ENCODE measurements around the gene CDYL.

Gene CDYL

GRCh38 chr6:4801491-4802110 is 25.4 kb downstream of the CDYL start:
- no peak overlapping the region for H3K27ac ChIP-seq (ENCODE audit: low read depth, low read length)
- H3K27me3 ChIP-seq (ENCODE audit: control insufficient read depth in 1 of 2, insufficient read depth in 2 of 2, low read length in 2 of 2) = no peaks in the 10 kb centered on the region
- no peak overlapping the region for H3K9ac ChIP-seq (ENCODE audit: low read depth in 1 of 2, low read length in 2 of 2)
- H3K36me3 ChIP-seq (ENCODE audit: control insufficient read depth in 1 of 2, insufficient read depth in 2 of 2, low read length in 2 of 2) = no peaks in the 10 kb centered on the region
- H3K4me3 ChIP-seq (ENCODE audit: low read depth in 1 of 2, low read length in 2 of 2) = no peak overlapping the region
- H3K9me3 ChIP-seq (ENCODE audit: control insufficient read depth in 1 of 2, low read length in 2 of 2) = peaks cover 0 to 4% of the 10 kb centered on the region in 2 donors
- H3K4me1 ChIP-seq (ENCODE audit: control insufficient read depth in 1 of 2, insufficient read depth in 2 of 2, low read length in 2 of 2) = peaks cover 14 to 23% of the 10 kb centered on the region in 2 donors

GRCh38 chr6:4802312-4802935 is 26.2 kb downstream of the CDYL start:
- Histone ChIP-seq H3K36me3 (ENCODE audit: control insufficient read depth in 1 of 2, insufficient read depth in 2 of 2, low read length in 2 of 2) (no peaks in the 10 kb centered on the region), H3K4me3 (ENCODE audit: low read depth in 1 of 2, low read length in 2 of 2) (no peak overlapping the region), H3K9ac (ENCODE audit: low read depth in 1 of 2, low read length in 2 of 2) (no peak overlapping the region), H3K9me3 (ENCODE audit: control insufficient read depth in 1 of 2, low read length in 2 of 2) (peaks cover 0 to 4% of the 10 kb centered on the region in 2 donors), H3K27me3 (ENCODE audit: control insufficient read depth in 1 of 2, insufficient read depth in 2 of 2, low read length in 2 of 2) (no peaks in the 10 kb centered on the region), H3K4me1 (ENCODE audit: control insufficient read depth in 1 of 2, insufficient read depth in 2 of 2, low read length in 2 of 2) (peaks cover 20 to 23% of the 10 kb centered on the region in 2 donors), H3K27ac (ENCODE audit: low read depth, low read length) (no peak overlapping the region)

GRCh38 chr6:4803343-4803744 is 27.1 kb downstream of the CDYL start:
- Histone ChIP-seq H3K9me3 (ENCODE audit: control insufficient read depth in 1 of 2, low read length in 2 of 2) (peaks cover 0 to 4% of the 10 kb centered on the region in 2 donors), H3K27me3 (ENCODE audit: control insufficient read depth in 1 of 2, insufficient read depth in 2 of 2, low read length in 2 of 2) (no peaks in the 10 kb centered on the region)

GRCh38 chr6:4804095-4804494 is 27.9 kb downstream of the CDYL start:
- Histone ChIP-seq H3K4me1 (ENCODE audit: control insufficient read depth in 1 of 2, insufficient read depth in 2 of 2, low read length in 2 of 2) (peaks cover 20 to 23% of the 10 kb centered on the region in 2 donors), H3K27me3 (ENCODE audit: control insufficient read depth in 1 of 2, insufficient read depth in 2 of 2, low read length in 2 of 2) (no peaks in the 10 kb centered on the region)

More at GRCh38 chr6:4803343-4803744, 27.1 kb downstream of the CDYL start:
- Histone ChIP-seq H3K4me1 (ENCODE audit: control insufficient read depth in 1 of 2, insufficient read depth in 2 of 2, low read length in 2 of 2) (peaks cover 20 to 23% of the 10 kb centered on the region in 2 donors), H3K9ac (ENCODE audit: low read depth in 1 of 2, low read length in 2 of 2) (no peak overlapping the region), H3K27ac (ENCODE audit: low read depth, low read length) (no peak overlapping the region), H3K4me3 (ENCODE audit: low read depth in 1 of 2, low read length in 2 of 2) (no peak overlapping the region), H3K36me3 (ENCODE audit: control insufficient read depth in 1 of 2, insufficient read depth in 2 of 2, low read length in 2 of 2) (no peaks in the 10 kb centered on the region)

GRCh38 chr6:4805553-4806336 is 29.5 kb downstream of the CDYL start:
- Histone ChIP-seq H3K27ac (ENCODE audit: low read depth, low read length) (no peak overlapping the region), H3K4me3 (ENCODE audit: low read depth in 1 of 2, low read length in 2 of 2) (no peak overlapping the region), H3K36me3 (ENCODE audit: control insufficient read depth in 1 of 2, insufficient read depth in 2 of 2, low read length in 2 of 2) (no peaks in the 10 kb centered on the region), H3K9ac (ENCODE audit: low read depth in 1 of 2, low read length in 2 of 2) (no peak overlapping the region), H3K4me1 (ENCODE audit: control insufficient read depth in 1 of 2, insufficient read depth in 2 of 2, low read length in 2 of 2) (peaks cover 20 to 30% of the 10 kb centered on the region in 2 donors), H3K9me3 (ENCODE audit: control insufficient read depth in 1 of 2, low read length in 2 of 2) (no peaks in the 10 kb centered on the region), H3K27me3 (ENCODE audit: control insufficient read depth in 1 of 2, insufficient read depth in 2 of 2, low read length in 2 of 2) (no peaks in the 10 kb centered on the region)

More at GRCh38 chr6:4804095-4804494, 27.9 kb downstream of the CDYL start:
- no peak overlapping the region for H3K9ac ChIP-seq (ENCODE audit: low read depth in 1 of 2, low read length in 2 of 2)
- H3K36me3 ChIP-seq (ENCODE audit: control insufficient read depth in 1 of 2, insufficient read depth in 2 of 2, low read length in 2 of 2) = no peaks in the 10 kb centered on the region
- H3K9me3 ChIP-seq (ENCODE audit: control insufficient read depth in 1 of 2, low read length in 2 of 2) = peaks cover 0 to 4% of the 10 kb centered on the region in 2 donors
- no peak overlapping the region for H3K4me3 ChIP-seq (ENCODE audit: low read depth in 1 of 2, low read length in 2 of 2)
- H3K27ac ChIP-seq (ENCODE audit: low read depth, low read length) = no peak overlapping the region

GRCh38 chr6:4806337-4806725 is 30.1 kb downstream of the CDYL start:
- Histone ChIP-seq H3K4me1 (ENCODE audit: control insufficient read depth in 1 of 2, insufficient read depth in 2 of 2, low read length in 2 of 2) (peaks cover 18 to 32% of the 10 kb centered on the region in 2 donors), H3K4me3 (ENCODE audit: low read depth in 1 of 2, low read length in 2 of 2) (no peak overlapping the region)

GRCh38 chr6:4806791-4807190 is 30.6 kb downstream of the CDYL start:
- H3K9me3 ChIP-seq (ENCODE audit: control insufficient read depth in 1 of 2, low read length in 2 of 2) = no peaks in the 10 kb centered on the region
- no peak overlapping the region for H3K27ac ChIP-seq (ENCODE audit: low read depth, low read length)
- no peak overlapping the region for H3K4me3 ChIP-seq (ENCODE audit: low read depth in 1 of 2, low read length in 2 of 2)
- H3K36me3 ChIP-seq (ENCODE audit: control insufficient read depth in 1 of 2, insufficient read depth in 2 of 2, low read length in 2 of 2) = no peaks in the 10 kb centered on the region
- no peak overlapping the region for H3K9ac ChIP-seq (ENCODE audit: low read depth in 1 of 2, low read length in 2 of 2)
- H3K4me1 ChIP-seq (ENCODE audit: control insufficient read depth in 1 of 2, insufficient read depth in 2 of 2, low read length in 2 of 2) = peaks cover 14 to 29% of the 10 kb centered on the region in 2 donors
- no peaks in the 10 kb centered on the region for H3K27me3 ChIP-seq (ENCODE audit: control insufficient read depth in 1 of 2, insufficient read depth in 2 of 2, low read length in 2 of 2)

More at GRCh38 chr6:4806337-4806725, 30.1 kb downstream of the CDYL start:
- Histone ChIP-seq H3K36me3 (ENCODE audit: control insufficient read depth in 1 of 2, insufficient read depth in 2 of 2, low read length in 2 of 2) (no peaks in the 10 kb centered on the region), H3K9ac (ENCODE audit: low read depth in 1 of 2, low read length in 2 of 2) (no peak overlapping the region), H3K27ac (ENCODE audit: low read depth, low read length) (no peak overlapping the region), H3K9me3 (ENCODE audit: control insufficient read depth in 1 of 2, low read length in 2 of 2) (no peaks in the 10 kb centered on the region), H3K27me3 (ENCODE audit: control insufficient read depth in 1 of 2, insufficient read depth in 2 of 2, low read length in 2 of 2) (no peaks in the 10 kb centered on the region)

GRCh38 chr6:4808396-4808795 is 32.2 kb downstream of the CDYL start:
- no peak overlapping the region for H3K4me3 ChIP-seq (ENCODE audit: low read depth in 1 of 2, low read length in 2 of 2)
- H3K36me3 ChIP-seq (ENCODE audit: control insufficient read depth in 1 of 2, insufficient read depth in 2 of 2, low read length in 2 of 2) = no peaks in the 10 kb centered on the region
- no peak overlapping the region for H3K27ac ChIP-seq (ENCODE audit: low read depth, low read length)
- H3K9ac ChIP-seq (ENCODE audit: low read depth in 1 of 2, low read length in 2 of 2) = no peak overlapping the region
- H3K27me3 ChIP-seq (ENCODE audit: control insufficient read depth in 1 of 2, insufficient read depth in 2 of 2, low read length in 2 of 2) = no peaks in the 10 kb centered on the region
- peaks cover 6 to 25% of the 10 kb centered on the region in 2 donors for H3K4me1 ChIP-seq (ENCODE audit: control insufficient read depth in 1 of 2, insufficient read depth in 2 of 2, low read length in 2 of 2)
- no peaks in the 10 kb centered on the region for H3K9me3 ChIP-seq (ENCODE audit: control insufficient read depth in 1 of 2, low read length in 2 of 2)

- H3K27ac ChIP-seq (ENCODE audit: low read depth, low read length) = no peak overlapping the region
- peaks cover 9 to 23% of the 10 kb centered on the region in 2 donors for H3K4me1 ChIP-seq (ENCODE audit: control insufficient read depth in 1 of 2, insufficient read depth in 2 of 2, low read length in 2 of 2)
- H3K9me3 ChIP-seq (ENCODE audit: control insufficient read depth in 1 of 2, low read length in 2 of 2) = no peaks in the 10 kb centered on the region
- no peaks in the 10 kb centered on the region for H3K36me3 ChIP-seq (ENCODE audit: control insufficient read depth in 1 of 2, insufficient read depth in 2 of 2, low read length in 2 of 2)
- H3K27me3 ChIP-seq (ENCODE audit: control insufficient read depth in 1 of 2, insufficient read depth in 2 of 2, low read length in 2 of 2) = no peaks in the 10 kb centered on the region
- no peak overlapping the region for H3K9ac ChIP-seq (ENCODE audit: low read depth in 1 of 2, low read length in 2 of 2)
- H3K4me3 ChIP-seq (ENCODE audit: low read depth in 1 of 2, low read length in 2 of 2) = no peak overlapping the region
Observed at GRCh38 chr6:4809999-4810918, 34.1 kb downstream of the CDYL start.
